GM19455 (cell line): ENCODE measurements around the gene EBPL.
A peak's percentile ranks its signal among the peaks of the same experiment; 100 is the strongest.
"Not testable (repeated sequence)": the region's sequence is repeated elsewhere in the genome, so short reads cannot be mapped to it uniquely, and the experiment has no call there.

Experiments used
- ATAC-seq: cut with Tn5 transposase; IDR thresholded peaks from one replicate; pipeline ENCODE4 v1.9.1; 2021; ENCODE audit not compliant: unreplicated experiment

Gene EBPL

GRCh38 chr13:49690995-49691784, at the start of gene EBPL:
Gene EBPL, minus strand, starts transcription at chr13:49691486. Its CDS starts 62 bp downstream, at chr13:49691424.
- peak; percentile 99 for ATAC-seq

GRCh38 chr13:49740870-49741269, 49.6 kb upstream of the EBPL start:
- ATAC-seq, result no peak

GRCh38 chr13:49739498-49740187, 48.4 kb upstream of the EBPL start:
- ATAC-seq, result no peak

GRCh38 chr13:49733181-49733951, 42.1 kb upstream of the EBPL start:
- no peak for ATAC-seq

- no peak for ATAC-seq
Observed at GRCh38 chr13:49731766-49732165, 40.5 kb upstream of the EBPL start.

GRCh38 chr13:49716615-49717014, 25.3 kb upstream of the EBPL start:
- no peak for ATAC-seq

- ATAC-seq, result no peak
Observed at GRCh38 chr13:49714757-49715156, 23.5 kb upstream of the EBPL start.

GRCh38 chr13:49711218-49711863, 20.1 kb upstream of the EBPL start:
- no peak for ATAC-seq

- not testable (repeated sequence) for ATAC-seq
Observed at GRCh38 chr13:49704264-49704663, 13.0 kb upstream of the EBPL start.

GRCh38 chr13:49701491-49701890, 10.2 kb upstream of the EBPL start:
- ATAC-seq, result no peak

GRCh38 chr13:49697468-49697867, 6.2 kb upstream of the EBPL start:
- no peak for ATAC-seq

- no peak for ATAC-seq
Observed at GRCh38 chr13:49694446-49694845, 3.2 kb upstream of the EBPL start.

GRCh38 chr13:49693877-49694276, 2.6 kb upstream of the EBPL start:
- no peak for ATAC-seq

- no peak for ATAC-seq
Observed at GRCh38 chr13:49693191-49693733, 2.0 kb upstream of the EBPL start.

GRCh38 chr13:49690133-49690994, 922 bp downstream of the EBPL start:
- peak; percentile 23 for ATAC-seq

GRCh38 chr13:49683489-49683888, 7.8 kb downstream of the EBPL start:
- no peak for ATAC-seq

GRCh38 chr13:49681842-49682435, 9.3 kb downstream of the EBPL start:
- no peak for ATAC-seq

- ATAC-seq, result no peak
Observed at GRCh38 chr13:49679246-49679645, 12.0 kb downstream of the EBPL start.

GRCh38 chr13:49678191-49678914, 12.9 kb downstream of the EBPL start:
- no peak for ATAC-seq
